IMR-90 (cell line): ENCODE results near the gene KLHL29. TPM values are rescaled to one million over a fixed set of nuclear protein-coding genes. Genes with fewer than 3 reads are reported as not detected.

Source experiments
- ATAC-seq: fragments of 200-7000 bp; cut with Tn5 transposase; 2 replicates; pipeline ENCODE4 v1.9.1; 2020; ENCODE audit warnings: low read depth, mild to moderate bottlenecking, moderate library complexity
- BruUV-seq: library from RNA; stranded (reverse); fragments of 400-500 nt; replicated peaks from 2 replicates; lab custom pipeline; 2021; lab: Mats Ljungman, UMichigan
- CTCF ChIA-PET: fragments of 300-600 bp; formaldehyde crosslinking; extraction: SDS; loops from one replicate; lab custom pipeline; 2021; ENCODE audit warnings: antibody characterized with exemption; lab: Yijun Ruan, JAX
- POLR2A ChIA-PET: fragments of 300-600 bp; sonication (Branson Sonifier 250); formaldehyde crosslinking; loops from one replicate; lab custom pipeline; 2022; ENCODE audit warnings: antibody characterized with exemption; ENCODE audit not compliant: unreplicated experiment; lab: Charles Lee
- DNase-seq: peaks from one replicate; pipeline ENCODE4 v3.0.0; 2013
- H2AFZ ChIP-seq: replicated peaks from 2 replicates; pipeline ENCODE3; 2013; ENCODE audit warnings: low read length, mild to moderate bottlenecking; ENCODE audit not compliant: poor library complexity
- H2AK5ac ChIP-seq: 2 replicates; pipeline ENCODE4 v1.6.1; 2013; ENCODE audit warnings: low read depth, low read length, inconsistent platforms
- H2AK9ac ChIP-seq: replicated peaks from 2 replicates; pipeline ENCODE3; 2013; ENCODE audit warnings: mild to moderate bottlenecking, low read depth, low read length, moderate library complexity; ENCODE audit not compliant: poor library complexity
- H2BK120ac ChIP-seq: 2 replicates; pipeline ENCODE4 v1.6.1; 2013; ENCODE audit warnings: low read depth, low read length, inconsistent platforms
- H2BK15ac ChIP-seq: 3 replicates; pipeline ENCODE4 v1.6.1; 2013; ENCODE audit warnings: low read depth, low read length, inconsistent platforms
- H2BK20ac ChIP-seq: 2 replicates; pipeline ENCODE4 v1.6.1; 2013; ENCODE audit warnings: low read depth, mild to moderate bottlenecking, inconsistent platforms, low read length, moderate library complexity
- H2BK5ac ChIP-seq: 2 replicates; pipeline ENCODE4 v1.6.1; 2013; ENCODE audit warnings: mild to moderate bottlenecking, low read depth, low read length, inconsistent platforms; ENCODE audit not compliant: poor library complexity, severe bottlenecking
- H3K14ac ChIP-seq: replicated peaks from 2 replicates; pipeline ENCODE4 v1.6.1; 2013; ENCODE audit warnings: low read depth, low read length, inconsistent platforms
- H3K18ac ChIP-seq: 2 replicates; pipeline ENCODE4 v1.6.1; 2013; ENCODE audit warnings: low read depth, low read length, control low read depth
- H3K23ac ChIP-seq: 2 replicates; pipeline ENCODE4 v1.6.1; 2013; ENCODE audit warnings: low read depth, low read length, inconsistent platforms
- H3K27ac ChIP-seq: 2 replicates; pipeline ENCODE4 v1.5.1; 2013; ENCODE audit warnings: mild to moderate bottlenecking, control low read depth, low read length; ENCODE audit not compliant: insufficient read depth
- H3K27me3 ChIP-seq: 2 replicates; pipeline ENCODE4 v1.6.1; 2013; ENCODE audit warnings: low read length; ENCODE audit not compliant: control insufficient read depth, insufficient read depth
- H3K36me3 ChIP-seq: 2 replicates; pipeline ENCODE4 v1.6.1; 2013; ENCODE audit warnings: low read length, mixed read lengths; ENCODE audit not compliant: control insufficient read depth, insufficient read depth
- H3K4ac ChIP-seq: 2 replicates; pipeline ENCODE4 v1.6.1; 2013; ENCODE audit warnings: low read depth, low read length, inconsistent platforms
- H3K4me1 ChIP-seq: 2 replicates; pipeline ENCODE4 v1.6.1; 2013; ENCODE audit warnings: low read length, mixed read lengths; ENCODE audit not compliant: control insufficient read depth, insufficient read depth
- H3K4me2 ChIP-seq: 2 replicates; pipeline ENCODE4 v1.6.1; 2013; ENCODE audit warnings: low read depth, mild to moderate bottlenecking, control low read depth, low read length, moderate library complexity
- H3K4me3 ChIP-seq: 2 replicates; pipeline ENCODE4 v1.5.1; 2013; ENCODE audit warnings: low read depth, mild to moderate bottlenecking, control low read depth, low read length, moderate library complexity; ENCODE audit not compliant: insufficient read depth
- H3K56ac ChIP-seq: 2 replicates; pipeline ENCODE4 v1.6.1; 2013; ENCODE audit warnings: low read length, inconsistent platforms; ENCODE audit not compliant: insufficient read depth; ENCODE audit errors: extremely low read depth
- H3K79me1 ChIP-seq, 2 experiments: 2 replicates each; pipeline ENCODE4 v1.6.1; 2013; ENCODE audit warnings: low read length in 2 of 2, inconsistent platforms in 1 of 2, low read depth in 1 of 2
- H3K9ac ChIP-seq: 2 replicates; pipeline ENCODE4 v1.6.1; 2013; ENCODE audit warnings: low read depth, low read length, control low read depth
- H3K9me1 ChIP-seq: 2 replicates; pipeline ENCODE4 v1.6.1; 2013; ENCODE audit warnings: low read length, inconsistent platforms; ENCODE audit not compliant: insufficient read depth
- H3K9me3 ChIP-seq: 2 replicates; pipeline ENCODE4 v1.6.1; 2013; ENCODE audit warnings: low read length; ENCODE audit not compliant: control insufficient read depth, insufficient read depth
- H4K20me1 ChIP-seq: 2 replicates; pipeline ENCODE4 v1.6.1; 2013; ENCODE audit warnings: low read length, inconsistent platforms; ENCODE audit not compliant: insufficient read depth
- H4K5ac ChIP-seq: 2 replicates; pipeline ENCODE4 v1.6.1; 2013; ENCODE audit warnings: mild to moderate bottlenecking, low read depth, low read length, control low read depth
- H4K8ac ChIP-seq, 2 experiments: 2 replicates each; pipeline ENCODE4 v1.6.1; 2013; ENCODE audit warnings: low read depth in 2 of 2, low read length in 2 of 2, control low read depth in 1 of 2, inconsistent platforms in 1 of 2
- H4K91ac ChIP-seq: 2 replicates; pipeline ENCODE4 v1.6.1; 2013; ENCODE audit warnings: low read depth, low read length, inconsistent platforms; ENCODE audit not compliant: insufficient read depth
- BHLHE40 ChIP-seq: fragments of 150-350 bp; IDR thresholded peaks from 2 replicates; pipeline ENCODE4 v1.6.1; 2016; ENCODE audit warnings: mild to moderate bottlenecking, low read depth, low read length
- CHD1 ChIP-seq: IDR thresholded peaks from 2 replicates; pipeline ENCODE4 v1.6.1; 2012; ENCODE audit warnings: low read depth, low read length, improper control_type of control experiment
- FOS ChIP-seq: fragments of 150-350 bp; IDR thresholded peaks from 2 replicates; pipeline ENCODE4 v1.6.1; 2016; ENCODE audit warnings: low read depth, low read length
- MXI1 ChIP-seq: IDR thresholded peaks from 2 replicates; pipeline ENCODE4 v1.6.1; 2012; ENCODE audit warnings: low read depth, mild to moderate bottlenecking, low read length, moderate library complexity, borderline replicate concordance
- RCOR1 ChIP-seq: IDR thresholded peaks from 2 replicates; pipeline ENCODE4 v1.6.1; 2012; ENCODE audit warnings: mild to moderate bottlenecking, low read length, improper control_type of control experiment; ENCODE audit not compliant: insufficient replicate concordance
- RFX5 ChIP-seq: IDR thresholded peaks from 2 replicates; pipeline ENCODE4 v1.8.0; 2012; ENCODE audit warnings: low read depth, mild to moderate bottlenecking, low read length, moderate library complexity
- SMC3 ChIP-seq: fragments of 150-350 bp; IDR thresholded peaks from 2 replicates; pipeline ENCODE4 v1.6.1; 2016; ENCODE audit warnings: low read depth, mild to moderate bottlenecking, antibody characterized with exemption, low read length, moderate library complexity
- WGBS, 2 experiments: methylation state at CpG; one replicate each; pipeline versions ENCODE4 v1.1.5 to v1.1.7; 2013; ENCODE audit warnings: missing lambda C conversion rate in 2 of 2; ENCODE audit not compliant: insufficient read length in 1 of 2; ENCODE audit errors: extremely low coverage in 2 of 2; 5-methylcytosine and 5-hydroxymethylcytosine counted together
- dilution Hi-C: fragments of 300-500 bp; cut with HindIII; formaldehyde crosslinking; loops from one replicate; pipeline ENCODE4 v1.14.3; 2018; ENCODE audit warnings: low sequenced_read_pairs; ENCODE audit not compliant: unreplicated experiment
- in situ Hi-C: fragments of 300-500 bp; cut with MboI; formaldehyde crosslinking; loops from 3 replicates; pipeline ENCODE4 v1.14.3; 2019; ENCODE audit warnings: low sequenced_read_pairs, inconsistent platforms, mixed read lengths
- intact Hi-C: fragments of 100-400 bp; cut with micrococcal nuclease; formaldehyde crosslinking; loops from 2 replicates; pipeline ENCODE4 v1.10.0; 2022
- polyA plus RNA-seq, 3 experiments: library from polyadenylated mRNA; depleted of rRNA; stranded (reverse); fragments of >200 nt; gene quantifications; 2 replicates each; pipeline ENCODE4 v1.2.3, GENCODE V29; 2012; ENCODE audit warnings: low replicate concordance in 1 of 3
- total RNA-seq: library from RNA; depleted of rRNA; stranded (reverse); fragments of >200 nt; gene quantifications from 2 replicates; pipeline ENCODE4 v1.2.3, GENCODE V29; 2012
- TF ChIP-seq, protein P1 (sequence below): fragments of 150-350 bp; IDR thresholded peaks from 2 replicates; pipeline ENCODE4 v1.6.1; 2017; ENCODE audit warnings: mild to moderate bottlenecking, antibody characterized with exemption, low read length, low read depth
- TF ChIP-seq, protein P2 (sequence below): conservative IDR thresholded peaks from 2 replicates; pipeline ENCODE4 v1.5.1; 2012; ENCODE audit warnings: mild to moderate bottlenecking, low read depth, low read length, improper control_type of control experiment

The KLHL29 gene
- total and polyA plus RNA-seq, 2 of the 4 experiments (the other 2 are of a cell fraction) = 2.0 to 8.0 TPM

DNA sequence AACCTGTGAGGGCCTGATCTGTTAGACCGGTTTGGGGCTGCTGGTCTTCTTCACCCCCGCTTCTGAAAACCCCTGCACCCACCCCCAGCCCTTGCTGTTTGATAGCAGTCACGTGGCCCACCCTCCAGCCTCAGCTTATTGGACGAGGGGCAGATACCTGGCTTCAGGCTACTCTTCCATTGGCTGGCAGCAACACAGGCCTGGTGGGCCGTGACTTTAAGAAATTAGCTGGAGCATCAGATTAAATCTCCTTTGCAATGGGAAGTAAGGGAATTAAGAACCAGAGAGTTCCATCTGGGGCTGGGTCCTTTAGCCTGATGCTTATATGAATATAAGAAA lies 107.3 kb downstream of the KLHL29 start (continued):
- TF ChIP-seq MXI1 = no peak
- TF ChIP-seq, protein P1, sequence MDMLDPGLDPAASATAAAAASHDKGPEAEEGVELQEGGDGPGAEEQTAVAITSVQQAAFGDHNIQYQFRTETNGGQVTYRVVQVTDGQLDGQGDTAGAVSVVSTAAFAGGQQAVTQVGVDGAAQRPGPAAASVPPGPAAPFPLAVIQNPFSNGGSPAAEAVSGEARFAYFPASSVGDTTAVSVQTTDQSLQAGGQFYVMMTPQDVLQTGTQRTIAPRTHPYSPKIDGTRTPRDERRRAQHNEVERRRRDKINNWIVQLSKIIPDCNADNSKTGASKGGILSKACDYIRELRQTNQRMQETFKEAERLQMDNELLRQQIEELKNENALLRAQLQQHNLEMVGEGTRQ = no peak

DNA sequence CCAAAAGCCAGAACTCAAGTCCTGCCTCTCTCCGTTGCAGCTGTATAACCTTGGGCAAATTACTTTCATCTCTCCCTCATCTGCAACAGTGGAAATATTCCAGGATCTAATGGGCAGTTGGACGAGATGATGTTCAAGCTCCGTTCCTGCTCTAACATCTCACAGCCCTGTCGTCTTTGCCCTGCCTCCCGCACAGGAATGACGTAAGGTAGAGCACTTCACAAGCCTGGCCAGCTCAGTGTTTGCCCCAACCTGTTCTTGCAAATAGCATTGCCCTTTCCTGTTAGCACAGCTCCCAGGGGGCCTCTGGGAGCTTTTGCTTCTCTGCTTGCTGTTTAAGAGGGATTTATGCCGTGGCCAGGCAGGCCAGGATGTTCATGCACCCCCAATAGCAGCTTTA lies 107.9 kb downstream of the KLHL29 start:
- Histone ChIP-seq H3K4ac (no peak overlapping the region), H2BK5ac (no peak overlapping the region), H2AFZ (no peak overlapping the region), H3K27me3 (no peaks in the 10 kb centered on the region), H3K4me3 (no peak overlapping the region), H3K36me3 (peaks cover 3% of the 10 kb centered on the region; the same call in 1 of the 2 replicates), H2BK120ac (no peak overlapping the region), H3K79me1 (peaks cover 0 to 4% of the 10 kb centered on the region in 2 experiments; a peak in 2 of 4 replicates), H3K4me1 (peaks cover 2% of the 10 kb centered on the region; the same call in 1 of the 2 replicates), H2AK5ac (no peak overlapping the region), H3K9ac (no peak overlapping the region), H3K9me1 (peaks cover 4% of the 10 kb centered on the region; the same call in 1 of the 2 replicates), H4K91ac (no peak overlapping the region), H3K23ac (no peak overlapping the region), H2BK15ac (no peak overlapping the region), H4K5ac (no peak overlapping the region), H4K20me1 (peaks cover 12% of the 10 kb centered on the region; the same call in 1 of the 2 replicates), H3K56ac (no peak overlapping the region), H3K4me2 (no peak overlapping the region), H2BK20ac (no peak overlapping the region), H3K18ac (no peak overlapping the region), H2AK9ac (no peak overlapping the region), H3K9me3 (no peaks in the 10 kb centered on the region), H4K8ac (no peak overlapping the region), H3K27ac (no peak overlapping the region), H3K14ac (no peak overlapping the region)
- 95% methylated on average over 3 of the region's 7 CpGs; no CpG with 5 or more reads in 1 of the 2 experiments for WGBS, 2 experiments
- DNase-seq (no peak), ATAC-seq (no peak)
- ChIA-PET POLR2A (no interaction called here), CTCF (no interaction called here)
- dilution Hi-C loops = no loop called here
- intact Hi-C loops = no loop called here
- TF ChIP-seq BHLHE40 (no peak), MXI1 (no peak), CHD1 (no peak), RFX5 (no peak), RCOR1 (no peak), FOS (no peak), SMC3 (no peak)
- TF ChIP-seq, protein P2, sequence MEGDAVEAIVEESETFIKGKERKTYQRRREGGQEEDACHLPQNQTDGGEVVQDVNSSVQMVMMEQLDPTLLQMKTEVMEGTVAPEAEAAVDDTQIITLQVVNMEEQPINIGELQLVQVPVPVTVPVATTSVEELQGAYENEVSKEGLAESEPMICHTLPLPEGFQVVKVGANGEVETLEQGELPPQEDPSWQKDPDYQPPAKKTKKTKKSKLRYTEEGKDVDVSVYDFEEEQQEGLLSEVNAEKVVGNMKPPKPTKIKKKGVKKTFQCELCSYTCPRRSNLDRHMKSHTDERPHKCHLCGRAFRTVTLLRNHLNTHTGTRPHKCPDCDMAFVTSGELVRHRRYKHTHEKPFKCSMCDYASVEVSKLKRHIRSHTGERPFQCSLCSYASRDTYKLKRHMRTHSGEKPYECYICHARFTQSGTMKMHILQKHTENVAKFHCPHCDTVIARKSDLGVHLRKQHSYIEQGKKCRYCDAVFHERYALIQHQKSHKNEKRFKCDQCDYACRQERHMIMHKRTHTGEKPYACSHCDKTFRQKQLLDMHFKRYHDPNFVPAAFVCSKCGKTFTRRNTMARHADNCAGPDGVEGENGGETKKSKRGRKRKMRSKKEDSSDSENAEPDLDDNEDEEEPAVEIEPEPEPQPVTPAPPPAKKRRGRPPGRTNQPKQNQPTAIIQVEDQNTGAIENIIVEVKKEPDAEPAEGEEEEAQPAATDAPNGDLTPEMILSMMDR = no peak
- in situ Hi-C loops = no loop called here
- BruUV-seq = no TSS peak
